NCI-H146 treated with DMSO at 0.1 percent for 48 hours (cell line): Measurements from ENCODE around the gene LARGE1.

Experiments
- DNase-seq: peaks from one replicate; lab custom pipeline; 2025; ENCODE audit not compliant: unreplicated experiment; lab: John Stamatoyannopoulos, UW

Gene LARGE1

GRCh38 chr22:33677536-33677935 is 242.7 kb downstream of the LARGE1 start:
- no peak for DNase-seq

- DNase-seq, result no peak
Observed at GRCh38 chr22:33674357-33674756, 245.9 kb downstream of the LARGE1 start.

- DNase-seq, result no peak
Observed at GRCh38 chr22:33669746-33670145, 250.5 kb downstream of the LARGE1 start.

- DNase-seq, result no peak
Observed at GRCh38 chr22:33666961-33667619, 253.2 kb downstream of the LARGE1 start.

- DNase-seq, result peak; percentile 12
Observed at GRCh38 chr22:33666279-33666960, 253.9 kb downstream of the LARGE1 start.

GRCh38 chr22:33659448-33659847 is 260.8 kb downstream of the LARGE1 start:
- DNase-seq, result no peak

GRCh38 chr22:33658775-33659174 is 261.5 kb downstream of the LARGE1 start:
- DNase-seq, result no peak

- no peak for DNase-seq
Observed at GRCh38 chr22:33657670-33658069, 262.6 kb downstream of the LARGE1 start.

- DNase-seq, result no peak
Observed at GRCh38 chr22:33656808-33657628, 263.3 kb downstream of the LARGE1 start.

- DNase-seq, result no peak
Observed at GRCh38 chr22:33654173-33654895, 265.9 kb downstream of the LARGE1 start.

GRCh38 chr22:33653532-33654063 is 266.7 kb downstream of the LARGE1 start:
- DNase-seq, result no peak

GRCh38 chr22:33652615-33653014 is 267.7 kb downstream of the LARGE1 start:
- DNase-seq, result no peak

GRCh38 chr22:33650244-33650643 is 270.0 kb downstream of the LARGE1 start:
- no peak for DNase-seq

GRCh38 chr22:33648478-33648877 is 271.8 kb downstream of the LARGE1 start:
- no peak for DNase-seq

- DNase-seq, result no peak
Observed at GRCh38 chr22:33640900-33641299, 279.4 kb downstream of the LARGE1 start.

GRCh38 chr22:33639588-33640254 is 280.6 kb downstream of the LARGE1 start:
- DNase-seq, result no peak

GRCh38 chr22:33635766-33636165 is 284.5 kb downstream of the LARGE1 start:
- no peak for DNase-seq

GRCh38 chr22:33631777-33632176 is 288.5 kb downstream of the LARGE1 start:
- no peak for DNase-seq

- DNase-seq, result no peak
Observed at GRCh38 chr22:33625959-33626358, 294.3 kb downstream of the LARGE1 start.

GRCh38 chr22:33620085-33620484 is 300.2 kb downstream of the LARGE1 start:
- no peak for DNase-seq
